IPS-11a (cell line): Measurements from ENCODE around the gene SMU1.

Experiments used
- H3K4me3 ChIP-seq: one replicate; pipeline ENCODE4 v1.5.1; 2013; ENCODE audit warnings: low read depth, low read length, control low read depth

SMU1 gene

GRCh38 chr9:33076046-33077004 lies at the start of gene SMU1:
TSS of gene SMU1 (minus strand) at chr9:33076674. CDS start at chr9:33076608, 66 bp downstream.
- H3K4me3 ChIP-seq, result peak within 1 kb of the TSS; percentile 95

- no peak overlapping the region for H3K4me3 ChIP-seq
Observed at GRCh38 chr9:33125461-33125860, 49.0 kb upstream of the SMU1 start.

GRCh38 chr9:33124751-33125381 lies 48.4 kb upstream of the SMU1 start:
- H3K4me3 ChIP-seq, result no peak overlapping the region

GRCh38 chr9:33124046-33124445 lies 47.6 kb upstream of the SMU1 start:
- no peak overlapping the region for H3K4me3 ChIP-seq

GRCh38 chr9:33123407-33124031 lies 47.0 kb upstream of the SMU1 start:
- no peak overlapping the region for H3K4me3 ChIP-seq

GRCh38 chr9:33120620-33121019 lies 44.1 kb upstream of the SMU1 start:
- no peak overlapping the region for H3K4me3 ChIP-seq

GRCh38 chr9:33117796-33118195 lies 41.3 kb upstream of the SMU1 start:
- no peak overlapping the region for H3K4me3 ChIP-seq

- no peak overlapping the region for H3K4me3 ChIP-seq
Observed at GRCh38 chr9:33117306-33117705, 40.8 kb upstream of the SMU1 start.

GRCh38 chr9:33116860-33117259 lies 40.4 kb upstream of the SMU1 start:
- H3K4me3 ChIP-seq, result no peak overlapping the region

- no peak overlapping the region for H3K4me3 ChIP-seq
Observed at GRCh38 chr9:33114746-33115145, 38.3 kb upstream of the SMU1 start.

- no peak overlapping the region for H3K4me3 ChIP-seq
Observed at GRCh38 chr9:33113799-33114547, 37.5 kb upstream of the SMU1 start.

GRCh38 chr9:33112094-33112493 lies 35.6 kb upstream of the SMU1 start:
- no peak overlapping the region for H3K4me3 ChIP-seq

GRCh38 chr9:33111631-33112030 lies 35.2 kb upstream of the SMU1 start:
- no peak overlapping the region for H3K4me3 ChIP-seq

GRCh38 chr9:33110686-33111085 lies 34.2 kb upstream of the SMU1 start:
- no peak overlapping the region for H3K4me3 ChIP-seq

- H3K4me3 ChIP-seq, result no peak overlapping the region
Observed at GRCh38 chr9:33109850-33110595, 33.5 kb upstream of the SMU1 start.

GRCh38 chr9:33109097-33109496 lies 32.6 kb upstream of the SMU1 start:
- no peak overlapping the region for H3K4me3 ChIP-seq

- no peak overlapping the region for H3K4me3 ChIP-seq
Observed at GRCh38 chr9:33108472-33108871, 32.0 kb upstream of the SMU1 start.

- H3K4me3 ChIP-seq, result no peak overlapping the region
Observed at GRCh38 chr9:33107762-33108161, 31.3 kb upstream of the SMU1 start.

GRCh38 chr9:33106827-33107621 lies 30.6 kb upstream of the SMU1 start:
- H3K4me3 ChIP-seq, result no peak overlapping the region

- H3K4me3 ChIP-seq, result no peak overlapping the region
Observed at GRCh38 chr9:33106372-33106771, 29.9 kb upstream of the SMU1 start.
